Pancreas (tissue), 10 donors: ENCODE data around the gene DHRS1. TPM values are rescaled to one million over a fixed set of nuclear protein-coding genes. Genes with fewer than 3 reads are reported as not detected.

Source experiments
- ATAC-seq, 4 donors: fragments of 200-7000 bp; cut with Tn5 transposase; one replicate each; pipeline versions ENCODE4 v1.8.0 to v1.9.1; 2020; ENCODE audit warnings: mild to moderate bottlenecking in 4 of 4, moderate library complexity in 4 of 4
- DNase-seq, 6 donors: peaks; one replicate each; pipeline ENCODE4 v3.0.0-alpha.2; 2020
- FAIRE-seq: peaks from 2 replicates; lab custom pipeline; 2012; peaks lifted over from hg19 to GRCh38; lab: Jason Lieb, UNC
- H3K27ac ChIP-seq, 4 donors: fragments of 200-600 bp; sonication (generic); 1 replicate in 3 of 4; 2 replicates in 1 of 4; pipeline versions ENCODE4 v1.5.0 to v1.8.0; 2020
- H3K27me3 ChIP-seq, 4 donors: fragments of 200-600 bp; one replicate each; pipeline ENCODE4 v1.8.0; 2021
- H3K36me3 ChIP-seq, 3 donors: fragments of 200-600 bp; sonication (generic) in 1 of 3; one replicate each; pipeline versions ENCODE4 v1.5.0 to v1.8.0; 2020 to 2021
- H3K4me1 ChIP-seq, 3 donors: fragments of 200-600 bp; one replicate each; pipeline ENCODE4 v1.8.0; 2021
- H3K4me3 ChIP-seq, 4 donors: fragments of 200-600 bp; sonication (generic) in 2 of 4; one replicate each; pipeline versions ENCODE4 v1.5.0 to v1.8.0; 2020 to 2021
- H3K9me3 ChIP-seq, 4 donors: fragments of 200-600 bp; one replicate each; pipeline ENCODE4 v1.8.0; 2021
- WGBS, 2 donors: extraction: QIAGEN DNeasy Blood & Tissue Kit; methylation state at CpG; one replicate each; pipeline ENCODE4 v1.1.7; 2013; 5-methylcytosine and 5-hydroxymethylcytosine counted together
- intact Hi-C, 3 donors: fragments of 100-400 bp; cut with DNase I; formaldehyde crosslinking; loops; one replicate each; pipeline versions ENCODE4 v1.11.1 to v1.14.2; 2022
- polyA plus RNA-seq, 2 donors: library from polyadenylated mRNA; stranded (reverse); fragments of 200-250 nt; gene quantifications; one replicate each; pipeline ENCODE4 v1.2.3, GENCODE V29; 2013
- total RNA-seq, 6 donors: library from RNA; stranded (reverse); fragmentation: NEBNext Ultra II Directional in 4 of 6; extraction: Animal tissue kit (Norgen Biotek cat#: 25700) in 4 of 6; gene quantifications; one replicate each; pipeline versions ENCODE4 v1.2.1 to v1.2.4, GENCODE V29; 2021 to 2023
- TF ChIP-seq, protein P1 (sequence below), 4 donors: fragments of 200-600 bp; sonication (generic) in 3 of 4; IDR thresholded peaks; one replicate each; pipeline versions ENCODE4 v1.5.0 to v1.8.0; 2021; ENCODE audit warnings: antibody characterized with exemption in 4 of 4
- donor health status: healthy with polysubstance abuse.
- donor health status: DM: no; HTN: no; CAD: no; lungs with moderate emphysema.
- donor health status: DM: no; HTN: no; CAD: no.
- donor health status: control.
- donor health status: control.
- donor health status: Bipolar disorder and iron deficiency.
- donor health status: DM: yes; HTN: yes; CAD: no.
- donor health status: DM: no; HTN: no; CAD: no.
- donor health status: DM: no; HTN: no; CAD: no.
- donor health status: DM: yes; HTN: yes; CAD: no.

DHRS1 gene
- total and polyA plus RNA-seq, 8 donors, result 6.1 to 21.1 (median 13.6) TPM

GRCh38 chr14:24332268-24332993 is 32.9 kb upstream of the DHRS1 start:
- peak; percentile 75 to 86 (median 83) for ATAC-seq
- Histone ChIP-seq H3K27me3 (peaks cover 0 to 6% (median 0%) of the 10 kb centered on the region in 4 donors), H3K9me3 (no peaks in the 10 kb centered on the region), H3K27ac (no peak overlapping the region), H3K4me3 (peak overlapping the region in 3 of 4 donors; percentile 7 to 36 (median 23)), H3K4me1 (peaks cover 5 to 19% (median 15%) of the 10 kb centered on the region in 3 donors), H3K36me3 (peaks cover 0 to 5% (median 0%) of the 10 kb centered on the region in 3 donors)
- TF ChIP-seq, protein P1, sequence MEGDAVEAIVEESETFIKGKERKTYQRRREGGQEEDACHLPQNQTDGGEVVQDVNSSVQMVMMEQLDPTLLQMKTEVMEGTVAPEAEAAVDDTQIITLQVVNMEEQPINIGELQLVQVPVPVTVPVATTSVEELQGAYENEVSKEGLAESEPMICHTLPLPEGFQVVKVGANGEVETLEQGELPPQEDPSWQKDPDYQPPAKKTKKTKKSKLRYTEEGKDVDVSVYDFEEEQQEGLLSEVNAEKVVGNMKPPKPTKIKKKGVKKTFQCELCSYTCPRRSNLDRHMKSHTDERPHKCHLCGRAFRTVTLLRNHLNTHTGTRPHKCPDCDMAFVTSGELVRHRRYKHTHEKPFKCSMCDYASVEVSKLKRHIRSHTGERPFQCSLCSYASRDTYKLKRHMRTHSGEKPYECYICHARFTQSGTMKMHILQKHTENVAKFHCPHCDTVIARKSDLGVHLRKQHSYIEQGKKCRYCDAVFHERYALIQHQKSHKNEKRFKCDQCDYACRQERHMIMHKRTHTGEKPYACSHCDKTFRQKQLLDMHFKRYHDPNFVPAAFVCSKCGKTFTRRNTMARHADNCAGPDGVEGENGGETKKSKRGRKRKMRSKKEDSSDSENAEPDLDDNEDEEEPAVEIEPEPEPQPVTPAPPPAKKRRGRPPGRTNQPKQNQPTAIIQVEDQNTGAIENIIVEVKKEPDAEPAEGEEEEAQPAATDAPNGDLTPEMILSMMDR (IDR thresholded peaks at IDR 0.05), result peak; percentile 53 to 79 (median 76)
- no peak for FAIRE-seq
- DNase-seq, result peak; percentile 69 to 82 (median 74)
- intact Hi-C loops, result loop anchor here (5.0 to 10.0 kb wide), 2 partner anchors 100 to 102 kb away; no protein-coding TSS in a partner anchor
- WGBS, 2 donors, result 16 to 17% methylated on average over 55 to 56 of the region's 56 CpGs

DNA sequence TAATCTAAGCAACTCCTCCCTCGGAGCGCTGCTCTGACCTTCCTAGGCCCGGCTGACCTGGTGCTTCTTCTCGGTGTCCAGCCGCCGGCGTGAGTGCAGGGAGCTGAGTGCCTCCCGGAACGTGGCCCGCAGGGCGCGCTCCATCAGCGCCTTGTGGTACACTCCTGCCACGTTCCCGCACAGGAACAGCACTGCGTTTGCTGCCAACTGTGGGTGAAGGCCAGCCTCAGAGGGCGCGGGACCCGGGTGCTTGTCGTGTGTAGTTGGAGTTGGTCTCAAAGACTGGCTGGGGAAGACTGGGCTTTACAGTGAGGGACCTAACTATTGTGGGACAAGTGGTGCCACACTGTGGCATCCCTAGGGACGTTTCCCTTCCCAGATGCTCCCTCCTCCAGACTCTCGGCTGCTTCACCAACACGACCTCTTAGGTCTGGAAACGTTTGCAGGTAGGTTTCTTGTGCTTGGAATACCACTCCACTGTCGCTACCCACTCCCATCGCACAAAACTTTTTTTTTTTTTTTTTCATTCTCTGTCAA is 32.2 kb upstream of the DHRS1 start:
- TF ChIP-seq, protein P1 (IDR thresholded peaks at IDR 0.05), result no peak
- no peaks in the 10 kb centered on the region for H3K9me3 ChIP-seq
- no peak overlapping the region for H3K27ac ChIP-seq
- peaks cover 0 to 2% (median 0%) of the 10 kb centered on the region in 3 donors for H3K36me3 ChIP-seq
- H3K4me1 ChIP-seq, result peaks cover 5 to 19% (median 15%) of the 10 kb centered on the region in 3 donors
- WGBS, 2 donors, result 42 to 44% methylated on average over 26 of the region's 26 CpGs
- peak overlapping the region in 1 of 4 donors; percentile 7 for H3K4me3 ChIP-seq
- intact Hi-C loops, result loop anchor here (5.0 to 10.0 kb wide), 2 partner anchors 101 to 103 kb away; no protein-coding TSS in a partner anchor
- peaks cover 0 to 6% (median 0%) of the 10 kb centered on the region in 4 donors for H3K27me3 ChIP-seq
- DNase-seq (no peak), FAIRE-seq (no peak), ATAC-seq (no peak)

- H3K4me1 ChIP-seq, result peaks cover 5 to 19% (median 15%) of the 10 kb centered on the region in 3 donors
Measured at GRCh38 chr14:24330973-24331674, 31.5 kb upstream of the DHRS1 start.

GRCh38 chr14:24329736-24330135 is 30.2 kb upstream of the DHRS1 start:
- Histone ChIP-seq H3K27me3 (peaks cover 0 to 6% (median 0%) of the 10 kb centered on the region in 4 donors), H3K4me1 (peaks cover 5 to 17% (median 15%) of the 10 kb centered on the region in 3 donors), H3K4me3 (no peak overlapping the region), H3K27ac (no peak overlapping the region), H3K9me3 (no peaks in the 10 kb centered on the region), H3K36me3 (no peaks in the 10 kb centered on the region)
- intact Hi-C loops, result loop anchor here (5.0 to 10.0 kb wide), 2 partner anchors 103 to 105 kb away; no protein-coding TSS in a partner anchor
- WGBS, 2 donors, result 73 to 84% methylated on average over 9 of the region's 9 CpGs
- TF ChIP-seq, protein P1 (IDR thresholded peaks at IDR 0.05), result no peak
- ATAC-seq, result peak in 2 of 4 donors; percentile 1 to 8
- FAIRE-seq, result no peak
- no peak for DNase-seq

More at GRCh38 chr14:24330973-24331674, 31.5 kb upstream of the DHRS1 start:
- 82 to 85% methylated on average over 10 of the region's 10 CpGs for WGBS, 2 donors
- TF ChIP-seq, protein P1 (IDR thresholded peaks at IDR 0.05), result no peak
- Histone ChIP-seq H3K4me3 (no peak overlapping the region), H3K36me3 (no peaks in the 10 kb centered on the region), H3K9me3 (no peaks in the 10 kb centered on the region), H3K27me3 (peaks cover 0 to 6% (median 0%) of the 10 kb centered on the region in 4 donors), H3K27ac (no peak overlapping the region)
- ATAC-seq, result no peak
- FAIRE-seq, result no peak
- no peak for DNase-seq
- intact Hi-C loops, result loop anchor here (5.0 to 10.0 kb wide), 2 partner anchors 101 to 104 kb away; no protein-coding TSS in a partner anchor
